ENCODE results near the gene RPTOR. TPM values are rescaled to one million over a fixed set of nuclear protein-coding genes. Genes with fewer than 3 reads are reported as not detected.

The RPTOR gene
- polyA plus RNA-seq, 1 of the 3 experiments (the other 2 are of a cell fraction) = 14.9 TPM

- no peak overlapping the region for H2AFZ ChIP-seq (ENCODE audit: low read depth)
- H3K4me2 ChIP-seq = no peak overlapping the region
- TF ChIP-seq SMC3 (IDR thresholded peaks at IDR 0.05; ENCODE audit: low read depth, low read length) = no peak
- no peak for TF ChIP-seq RCOR1 (IDR thresholded peaks at IDR 0.05; ENCODE audit: low read length)
- TF ChIP-seq NFIC (IDR thresholded peaks at IDR 0.05; ENCODE audit: borderline replicate concordance) = no peak
- H3K27me3 ChIP-seq (ENCODE audit: insufficient read depth) = no peaks in the 10 kb centered on the region
- H3K4me1 ChIP-seq (ENCODE audit: control insufficient read depth in 1 of 2, insufficient read depth in 2 of 2, low read depth in 1 of 2, low read length in 1 of 2) = peaks cover 0 to 4% of the 10 kb centered on the region in 2 experiments; a peak in 1 of 4 replicates
- peaks cover 0 to 4% of the 10 kb centered on the region in 2 experiments for H3K36me3 ChIP-seq (replicated peaks in 1 of 2; ENCODE audit: control insufficient read depth in 1 of 2, insufficient read depth in 2 of 2, low read length in 1 of 2)
- no peak for DNase-seq
- H3K4me3 ChIP-seq (ENCODE audit: low read depth in 2 of 2, low read length in 1 of 2) = no peak overlapping the region
- peaks cover 68% of the 10 kb centered on the region for H3K79me2 ChIP-seq (ENCODE audit: insufficient read depth)
- H3K27ac ChIP-seq (ENCODE audit: low read depth in 2 of 2, low read length in 1 of 2) = no peak overlapping the region
- WGBS (ENCODE audit: low lambda C conversion rate) = 95% methylated on average over 8 of the region's 8 CpGs
- H3F3A ChIP-seq (replicated peaks; ENCODE audit: insufficient read depth) = no peaks in the 10 kb centered on the region
- no peak overlapping the region for H3K9ac ChIP-seq
- H3K9me2 ChIP-seq = no peaks in the 10 kb centered on the region
- ChIA-PET CTCF (interaction anchor here (1.5 kb wide), 1 partner anchor 9 kb away, joined by 4 read pairs; no protein-coding TSS in a partner anchor), POLR2A (no interaction called here)
- no peaks in the 10 kb centered on the region for H3K9me3 ChIP-seq
- peaks cover 10% of the 10 kb centered on the region for H4K20me1 ChIP-seq (ENCODE audit: insufficient read depth)
Measured at GRCh38 chr17:80658821-80659220, 114.2 kb downstream of the RPTOR start.

GRCh38 chr17:80659651-80660050 is 115.0 kb downstream of the RPTOR start:
- POLR2A ChIA-PET = no interaction called here
- Histone ChIP-seq H3K4me1 (ENCODE audit: control insufficient read depth in 1 of 2, insufficient read depth in 2 of 2, low read depth in 1 of 2, low read length in 1 of 2) (peaks cover 0 to 12% of the 10 kb centered on the region in 2 experiments; a peak in 1 of 4 replicates), H3K27ac (ENCODE audit: low read depth in 2 of 2, low read length in 1 of 2) (no peak overlapping the region), H3K36me3 (replicated peaks in 1 of 2; ENCODE audit: control insufficient read depth in 1 of 2, insufficient read depth in 2 of 2, low read length in 1 of 2) (peaks cover 0 to 3% of the 10 kb centered on the region in 2 experiments), H3K4me2 (no peak overlapping the region), H3K79me2 (ENCODE audit: insufficient read depth) (peaks cover 64% of the 10 kb centered on the region), H3K9me2 (no peaks in the 10 kb centered on the region), H3K9me3 (no peaks in the 10 kb centered on the region), H3K9ac (no peak overlapping the region), H2AFZ (ENCODE audit: low read depth) (no peak overlapping the region), H3F3A (replicated peaks; ENCODE audit: insufficient read depth) (no peaks in the 10 kb centered on the region), H3K27me3 (ENCODE audit: insufficient read depth) (no peaks in the 10 kb centered on the region), H3K4me3 (ENCODE audit: low read depth in 2 of 2, low read length in 1 of 2) (no peak overlapping the region), H4K20me1 (ENCODE audit: insufficient read depth) (peaks cover 16% of the 10 kb centered on the region)
- 97% methylated on average over 12 of the region's 12 CpGs for WGBS (ENCODE audit: low lambda C conversion rate)
- CTCF ChIA-PET = interaction anchor here (1.5 kb wide), 1 partner anchor 10 kb away, joined by 4 read pairs; no protein-coding TSS in a partner anchor
- TF ChIP-seq RFX5 (IDR thresholded peaks at IDR 0.05; ENCODE audit: low read length) = no peak
- no peak for TF ChIP-seq REST (IDR thresholded peaks at IDR 0.05; ENCODE audit: low read depth, low read length)
- no peak for TF ChIP-seq MAX (IDR thresholded peaks at IDR 0.05; ENCODE audit: low read depth)
- no peak for TF ChIP-seq FOXM1 (IDR thresholded peaks at IDR 0.05; ENCODE audit: low read depth)
- TF ChIP-seq CHD2 (IDR thresholded peaks at IDR 0.05; ENCODE audit: low read length, partially characterized antibody) = no peak
- no peak for TF ChIP-seq CTCF (IDR thresholded peaks at IDR 0.05)
- no peak for TF ChIP-seq NRF1 (IDR thresholded peaks at IDR 0.05; ENCODE audit: low read depth, low read length)
- TF ChIP-seq TAF1 (IDR thresholded peaks at IDR 0.05; ENCODE audit: borderline replicate concordance, low read depth, low read length) = no peak
- TF ChIP-seq MEF2A (IDR thresholded peaks at IDR 0.05; ENCODE audit: borderline replicate concordance, low read depth) = no peak
- no peak for DNase-seq
